SK-N-SH (cell line): ENCODE data around the gene IP6K1. TPM values are rescaled to one million over a fixed set of nuclear protein-coding genes. Genes with fewer than 3 reads are reported as not detected.

ENCODE experiments used
- CTCF ChIA-PET: fragments of 300-600, 350-600 bp; formaldehyde crosslinking; extraction: SDS; loops from one replicate; lab custom pipeline; 2021; lab: Yijun Ruan, JAX
- POLR2A ChIA-PET: fragments of 350-600 bp; sonication (Branson Sonifier 250); formaldehyde crosslinking; extraction: SDS; loops from one replicate; lab custom pipeline; 2020; ENCODE audit warnings: antibody characterized with exemption, inconsistent platforms; lab: Yijun Ruan, JAX
- DNase-seq: peaks from one replicate; pipeline ENCODE4 v3.0.0; 2012
- H2AFZ ChIP-seq: fragments of 200-600 bp; sonication (generic); 2 replicates; pipeline ENCODE4 v1.8.1; 2016; ENCODE audit warnings: antibody characterized with exemption, mild to moderate bottlenecking, low read depth
- H3F3A ChIP-seq: fragments of 200-600 bp; sonication (generic); replicated peaks from 2 replicates; pipeline ENCODE3; 2016; ENCODE audit warnings: antibody characterized with exemption, mild to moderate bottlenecking; ENCODE audit not compliant: insufficient read depth
- H3K27ac ChIP-seq, 2 experiments: fragments of 200-500 bp in 1 of 2; fragments of 200-600 bp in 1 of 2; sonication (Bioruptor generic) in 1 of 2; sonication (generic), shearing (Covaris generic) in 1 of 2; 2 replicates each; pipeline versions ENCODE4 v1.5.1 to v1.6.1; 2014 to 2016; ENCODE audit warnings: low read depth in 2 of 2, inconsistent platforms in 1 of 2, low read length in 1 of 2, mild to moderate bottlenecking in 1 of 2, mixed read lengths in 1 of 2
- H3K27me3 ChIP-seq: fragments of 200-600 bp; sonication (generic), shearing (Covaris generic); 2 replicates; pipeline ENCODE4 v1.6.1; 2016; ENCODE audit warnings: mixed run types; ENCODE audit not compliant: insufficient read depth
- H3K36me3 ChIP-seq, 2 experiments: fragments of 200-500 bp in 1 of 2; fragments of 200-600 bp in 1 of 2; sonication (Bioruptor generic) in 1 of 2; sonication (generic) in 1 of 2; replicated peaks in 1 of 2; 2 replicates each; pipeline versions ENCODE3 to v1.5.1; 2014 to 2016; ENCODE audit warnings: low read length in 1 of 2, mild to moderate bottlenecking in 1 of 2; ENCODE audit not compliant: insufficient read depth in 2 of 2, control insufficient read depth in 1 of 2
- H3K4me1 ChIP-seq, 2 experiments: fragments of 200-500 bp in 1 of 2; fragments of 200-600 bp in 1 of 2; sonication (Bioruptor generic) in 1 of 2; sonication (generic), shearing (Covaris generic) in 1 of 2; 2 replicates each; pipeline versions ENCODE4 v1.5.1 to v1.6.1; 2014 to 2016; ENCODE audit warnings: low read depth in 1 of 2, low read length in 1 of 2, mixed run types in 1 of 2; ENCODE audit not compliant: insufficient read depth in 2 of 2, control insufficient read depth in 1 of 2
- H3K4me2 ChIP-seq: fragments of 200-600 bp; sonication (generic), shearing (Covaris generic); 2 replicates; pipeline ENCODE4 v1.6.1; 2017; ENCODE audit warnings: mixed run types
- H3K4me3 ChIP-seq, 2 experiments: fragments of 200-500 bp in 1 of 2; fragments of 200-600 bp in 1 of 2; sonication (Bioruptor generic) in 1 of 2; sonication (generic), shearing (Covaris generic) in 1 of 2; 2 replicates each; pipeline versions ENCODE4 v1.5.1 to v1.8.1; 2014 to 2016; ENCODE audit warnings: low read depth in 2 of 2, inconsistent platforms in 1 of 2, low read length in 1 of 2, mild to moderate bottlenecking in 1 of 2, mixed read lengths in 1 of 2, moderate library complexity in 1 of 2
- H3K79me2 ChIP-seq: fragments of 200-600 bp; sonication (generic); 2 replicates; pipeline ENCODE4 v1.8.1; 2017; ENCODE audit warnings: mild to moderate bottlenecking; ENCODE audit not compliant: insufficient read depth
- H3K9ac ChIP-seq: fragments of 200-600 bp; sonication (generic); 2 replicates; pipeline ENCODE4 v1.6.1; 2017; ENCODE audit warnings: mixed run types
- H3K9me2 ChIP-seq: fragments of 200-600 bp; sonication (generic); 2 replicates; pipeline ENCODE4 v1.6.1; 2017; ENCODE audit warnings: mixed run types
- H3K9me3 ChIP-seq: fragments of 200-600 bp; sonication (generic); 2 replicates; pipeline ENCODE4 v1.6.1; 2017; ENCODE audit warnings: mixed run types, mild to moderate bottlenecking, moderate library complexity
- H4K20me1 ChIP-seq: fragments of 200-600 bp; sonication (generic); 2 replicates; pipeline ENCODE4 v1.6.1; 2017; ENCODE audit warnings: mild to moderate bottlenecking, mixed run types; ENCODE audit not compliant: insufficient read depth
- CHD2 ChIP-seq: fragments of 150-350 bp; IDR thresholded peaks from 2 replicates; pipeline ENCODE4 v1.6.1; 2018; ENCODE audit warnings: low read length; ENCODE audit not compliant: partially characterized antibody
- EZH2phosphoT487 ChIP-seq: fragments of 200-600 bp; sonication (generic); IDR thresholded peaks from 2 replicates; pipeline ENCODE4 v1.6.1; 2017; ENCODE audit warnings: low read depth, mixed run types, mild to moderate bottlenecking, antibody characterized with exemption, moderate library complexity, borderline replicate concordance
- FOSL2 ChIP-seq: IDR thresholded peaks from 2 replicates; pipeline ENCODE4 v1.4.0; 2012; ENCODE audit warnings: low read depth, mild to moderate bottlenecking, moderate library complexity, borderline replicate concordance
- FOXJ3 ChIP-seq: sonication (generic); formaldehyde crosslinking; IDR thresholded peaks from 2 replicates; pipeline ENCODE4 v1.5.1; 2020; ENCODE audit warnings: mild to moderate bottlenecking, missing genetic modification reagents
- GABPA ChIP-seq: IDR thresholded peaks from 2 replicates; pipeline ENCODE4 v1.4.0; 2012; ENCODE audit warnings: low read depth, mild to moderate bottlenecking
- MXI1 ChIP-seq: IDR thresholded peaks from 2 replicates; pipeline ENCODE4 v1.6.1; 2012; ENCODE audit warnings: mild to moderate bottlenecking, low read depth, low read length, improper control_type of control experiment
- NFIC ChIP-seq: IDR thresholded peaks from 2 replicates; pipeline ENCODE4 v1.4.0; 2012; ENCODE audit warnings: borderline replicate concordance
- NRF1 ChIP-seq: IDR thresholded peaks from 2 replicates; pipeline ENCODE4 v1.6.1; 2012; ENCODE audit warnings: low read depth, mild to moderate bottlenecking, low read length
- TAF1 ChIP-seq: IDR thresholded peaks from 2 replicates; pipeline ENCODE4 v1.6.1; 2012; ENCODE audit warnings: low read depth, mild to moderate bottlenecking, low read length, moderate library complexity, borderline replicate concordance
- TCF12 ChIP-seq: IDR thresholded peaks from 2 replicates; pipeline ENCODE4 v1.4.0; 2012
- TEAD4 ChIP-seq: IDR thresholded peaks from 2 replicates; pipeline ENCODE4 v1.4.0; 2012; ENCODE audit warnings: mild to moderate bottlenecking, borderline replicate concordance; ENCODE audit not compliant: insufficient read depth
- WGBS: methylation state at CpG from one replicate; pipeline ENCODE4 v1.1.6; 2017; ENCODE audit warnings: low lambda C conversion rate; 5-methylcytosine and 5-hydroxymethylcytosine counted together
- polyA plus RNA-seq, 3 experiments: library from polyadenylated mRNA; depleted of rRNA; stranded (reverse); fragments of >200 nt; gene quantifications; 2 replicates each; pipeline ENCODE4 v1.2.3, GENCODE V29; 2012
- TF ChIP-seq, protein P1 (sequence below): fragments of 150-350 bp; IDR thresholded peaks from 2 replicates; pipeline ENCODE4 v1.6.1; 2016; ENCODE audit warnings: mild to moderate bottlenecking, low read depth, low read length
- TF ChIP-seq, protein P2 (sequence below): fragments of 150-350 bp; IDR thresholded peaks from 2 replicates; pipeline ENCODE4 v1.6.1; 2017; ENCODE audit warnings: antibody characterized with exemption, low read length, low read depth, borderline replicate concordance
- TF ChIP-seq, protein P3 (sequence below): IDR thresholded peaks from 2 replicates; pipeline ENCODE4 v1.4.0; 2012; ENCODE audit warnings: low read depth
- TF ChIP-seq, protein P4 (sequence below): IDR thresholded peaks from 2 replicates; pipeline ENCODE4; 2012
- TF ChIP-seq, protein P5 (sequence below): IDR thresholded peaks from 2 replicates; pipeline ENCODE4 v1.4.0; 2012; ENCODE audit warnings: low read depth, borderline replicate concordance

IP6K1 gene
- polyA plus RNA-seq, 1 of the 3 experiments (the other 2 are of a cell fraction) = 23.3 TPM

DNA sequence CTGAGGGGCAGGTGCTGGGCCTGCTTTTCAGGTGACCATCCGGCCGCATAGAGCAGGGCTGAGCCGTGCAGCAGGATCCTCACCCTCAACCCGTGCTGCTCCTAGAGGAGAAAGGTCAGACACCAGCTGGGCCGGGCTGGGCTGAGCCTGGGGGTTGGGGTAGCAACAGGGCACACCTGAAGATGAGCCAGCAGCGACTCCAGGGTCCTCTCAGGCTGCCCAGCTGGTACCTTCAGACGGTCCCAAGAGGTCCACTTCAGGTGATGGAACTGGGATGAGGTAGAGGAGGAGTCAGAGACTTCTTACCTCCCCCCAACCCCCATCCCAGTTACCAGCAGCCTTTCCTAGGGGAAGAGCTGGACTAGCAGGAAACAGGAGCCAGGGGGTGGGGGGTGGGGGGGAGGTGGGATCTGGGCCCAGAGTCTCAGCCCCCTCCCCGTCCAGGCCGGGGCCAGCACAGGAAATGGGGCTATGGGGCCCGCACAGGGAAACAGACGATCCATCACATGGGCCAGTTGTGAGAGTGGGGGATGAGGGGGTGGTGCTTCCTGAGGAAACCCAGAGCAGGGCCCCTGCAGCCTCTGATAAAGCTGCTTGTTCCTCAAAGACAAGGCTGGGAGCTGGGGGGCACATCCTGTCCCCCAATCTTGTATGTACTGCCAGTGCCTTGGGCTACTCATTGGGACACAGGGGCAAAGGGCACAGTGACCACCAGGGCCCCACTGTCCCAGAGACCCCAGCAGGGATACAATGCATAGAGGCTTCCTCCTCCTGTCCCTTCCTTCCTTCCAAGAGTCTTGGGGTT, 19.8 kb upstream of the IP6K1 start (continued):
- TF ChIP-seq, protein P1, sequence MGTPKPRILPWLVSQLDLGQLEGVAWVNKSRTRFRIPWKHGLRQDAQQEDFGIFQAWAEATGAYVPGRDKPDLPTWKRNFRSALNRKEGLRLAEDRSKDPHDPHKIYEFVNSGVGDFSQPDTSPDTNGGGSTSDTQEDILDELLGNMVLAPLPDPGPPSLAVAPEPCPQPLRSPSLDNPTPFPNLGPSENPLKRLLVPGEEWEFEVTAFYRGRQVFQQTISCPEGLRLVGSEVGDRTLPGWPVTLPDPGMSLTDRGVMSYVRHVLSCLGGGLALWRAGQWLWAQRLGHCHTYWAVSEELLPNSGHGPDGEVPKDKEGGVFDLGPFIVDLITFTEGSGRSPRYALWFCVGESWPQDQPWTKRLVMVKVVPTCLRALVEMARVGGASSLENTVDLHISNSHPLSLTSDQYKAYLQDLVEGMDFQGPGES = no peak
- TF ChIP-seq, protein P2, sequence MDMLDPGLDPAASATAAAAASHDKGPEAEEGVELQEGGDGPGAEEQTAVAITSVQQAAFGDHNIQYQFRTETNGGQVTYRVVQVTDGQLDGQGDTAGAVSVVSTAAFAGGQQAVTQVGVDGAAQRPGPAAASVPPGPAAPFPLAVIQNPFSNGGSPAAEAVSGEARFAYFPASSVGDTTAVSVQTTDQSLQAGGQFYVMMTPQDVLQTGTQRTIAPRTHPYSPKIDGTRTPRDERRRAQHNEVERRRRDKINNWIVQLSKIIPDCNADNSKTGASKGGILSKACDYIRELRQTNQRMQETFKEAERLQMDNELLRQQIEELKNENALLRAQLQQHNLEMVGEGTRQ = no peak
- TF ChIP-seq, protein P3, sequence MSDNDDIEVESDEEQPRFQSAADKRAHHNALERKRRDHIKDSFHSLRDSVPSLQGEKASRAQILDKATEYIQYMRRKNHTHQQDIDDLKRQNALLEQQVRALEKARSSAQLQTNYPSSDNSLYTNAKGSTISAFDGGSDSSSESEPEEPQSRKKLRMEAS = no peak
- TF ChIP-seq EZH2phosphoT487 = no peak
- no peak for TF ChIP-seq MXI1
- no peak for TF ChIP-seq TEAD4

DNA sequence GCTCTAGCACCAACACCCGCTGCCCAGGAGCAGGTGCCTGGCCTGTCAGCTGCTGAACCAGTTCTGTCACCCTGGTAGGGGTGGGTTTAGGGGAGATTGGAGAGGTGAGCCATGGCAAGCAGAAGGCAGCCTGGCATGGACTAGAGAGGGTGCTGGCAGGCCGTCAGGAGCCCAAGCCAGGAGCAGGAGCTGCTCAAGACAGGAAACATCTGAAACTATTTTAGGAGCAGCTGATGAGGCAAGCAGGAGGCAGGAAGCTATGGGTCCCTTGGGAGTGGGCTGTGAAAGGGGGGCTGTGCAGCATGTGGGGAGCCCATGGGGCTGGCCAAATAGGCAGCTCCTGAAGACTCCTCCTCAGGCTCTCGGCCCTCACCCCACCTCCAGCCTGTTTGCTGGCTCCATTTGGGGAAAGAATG, 19.0 kb upstream of the IP6K1 start:
- no peaks in the 10 kb centered on the region for H3K27me3 ChIP-seq
- TF ChIP-seq CHD2 (no peak), TAF1 (no peak), TCF12 (peak; percentile 72), NRF1 (no peak), NFIC (no peak), MXI1 (0 out of 2 replicates have a peak, but pooled peaks have one; percentile 17), GABPA (no peak), FOXJ3 (CRISPR knock-in tag) (no peak), FOSL2 (no peak)
- TF ChIP-seq, protein P4, sequence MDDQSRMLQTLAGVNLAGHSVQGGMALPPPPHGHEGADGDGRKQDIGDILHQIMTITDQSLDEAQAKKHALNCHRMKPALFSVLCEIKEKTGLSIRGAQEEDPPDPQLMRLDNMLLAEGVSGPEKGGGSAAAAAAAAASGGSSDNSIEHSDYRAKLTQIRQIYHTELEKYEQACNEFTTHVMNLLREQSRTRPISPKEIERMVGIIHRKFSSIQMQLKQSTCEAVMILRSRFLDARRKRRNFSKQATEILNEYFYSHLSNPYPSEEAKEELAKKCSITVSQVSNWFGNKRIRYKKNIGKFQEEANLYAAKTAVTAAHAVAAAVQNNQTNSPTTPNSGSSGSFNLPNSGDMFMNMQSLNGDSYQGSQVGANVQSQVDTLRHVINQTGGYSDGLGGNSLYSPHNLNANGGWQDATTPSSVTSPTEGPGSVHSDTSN = no peak
- TF ChIP-seq, protein P2 = no peak
- TF ChIP-seq, protein P5, sequence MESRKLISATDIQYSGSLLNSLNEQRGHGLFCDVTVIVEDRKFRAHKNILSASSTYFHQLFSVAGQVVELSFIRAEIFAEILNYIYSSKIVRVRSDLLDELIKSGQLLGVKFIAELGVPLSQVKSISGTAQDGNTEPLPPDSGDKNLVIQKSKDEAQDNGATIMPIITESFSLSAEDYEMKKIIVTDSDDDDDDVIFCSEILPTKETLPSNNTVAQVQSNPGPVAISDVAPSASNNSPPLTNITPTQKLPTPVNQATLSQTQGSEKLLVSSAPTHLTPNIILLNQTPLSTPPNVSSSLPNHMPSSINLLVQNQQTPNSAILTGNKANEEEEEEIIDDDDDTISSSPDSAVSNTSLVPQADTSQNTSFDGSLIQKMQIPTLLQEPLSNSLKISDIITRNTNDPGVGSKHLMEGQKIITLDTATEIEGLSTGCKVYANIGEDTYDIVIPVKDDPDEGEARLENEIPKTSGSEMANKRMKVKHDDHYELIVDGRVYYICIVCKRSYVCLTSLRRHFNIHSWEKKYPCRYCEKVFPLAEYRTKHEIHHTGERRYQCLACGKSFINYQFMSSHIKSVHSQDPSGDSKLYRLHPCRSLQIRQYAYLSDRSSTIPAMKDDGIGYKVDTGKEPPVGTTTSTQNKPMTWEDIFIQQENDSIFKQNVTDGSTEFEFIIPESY = no peak
- TF ChIP-seq, all 33 proteins: peak for 2
- Histone ChIP-seq H3F3A (no peaks in the 10 kb centered on the region), H3K27ac (peak overlapping the region in 1 of 2 experiments; percentile 98; a peak in 2 of 4 replicates), H3K4me2 (peak overlapping the region; percentile 95; the same call in 1 of the 2 replicates), H3K79me2 (no peaks in the 10 kb centered on the region), H3K36me3 (no peaks in the 10 kb centered on the region), H3K9ac (no peak overlapping the region), H4K20me1 (no peaks in the 10 kb centered on the region), H3K9me3 (no peaks in the 10 kb centered on the region), H3K4me1 (peaks cover 16 to 64% of the 10 kb centered on the region in 2 experiments), H3K9me2 (no peaks in the 10 kb centered on the region), H2AFZ (no peak overlapping the region), H3K4me3 (no peak overlapping the region)
- DNase-seq = peak; percentile 55
- ChIA-PET POLR2A (interaction anchor here (0.6 to 5.0 kb wide), 5 partner anchors 19 to 135 kb away, joined by 3 to 37 read pairs (median 4); partner anchors contain the start of gene RBM6), CTCF (interaction anchor here (1.0 to 17.6 kb wide), 5 partner anchors 13 to 102 kb away, joined by 3 to 386 read pairs (median 3); no protein-coding TSS in a partner anchor)
- WGBS = 66% methylated on average over 3 of the region's 3 CpGs
